HG03066 (cell line): ENCODE results near the gene CAPN8.

ENCODE experiments used
- ATAC-seq: cut with Tn5 transposase; IDR thresholded peaks from one replicate; pipeline ENCODE4 v1.9.1; 2021; ENCODE audit warnings: low read depth; ENCODE audit not compliant: unreplicated experiment

CAPN8 gene

DNA sequence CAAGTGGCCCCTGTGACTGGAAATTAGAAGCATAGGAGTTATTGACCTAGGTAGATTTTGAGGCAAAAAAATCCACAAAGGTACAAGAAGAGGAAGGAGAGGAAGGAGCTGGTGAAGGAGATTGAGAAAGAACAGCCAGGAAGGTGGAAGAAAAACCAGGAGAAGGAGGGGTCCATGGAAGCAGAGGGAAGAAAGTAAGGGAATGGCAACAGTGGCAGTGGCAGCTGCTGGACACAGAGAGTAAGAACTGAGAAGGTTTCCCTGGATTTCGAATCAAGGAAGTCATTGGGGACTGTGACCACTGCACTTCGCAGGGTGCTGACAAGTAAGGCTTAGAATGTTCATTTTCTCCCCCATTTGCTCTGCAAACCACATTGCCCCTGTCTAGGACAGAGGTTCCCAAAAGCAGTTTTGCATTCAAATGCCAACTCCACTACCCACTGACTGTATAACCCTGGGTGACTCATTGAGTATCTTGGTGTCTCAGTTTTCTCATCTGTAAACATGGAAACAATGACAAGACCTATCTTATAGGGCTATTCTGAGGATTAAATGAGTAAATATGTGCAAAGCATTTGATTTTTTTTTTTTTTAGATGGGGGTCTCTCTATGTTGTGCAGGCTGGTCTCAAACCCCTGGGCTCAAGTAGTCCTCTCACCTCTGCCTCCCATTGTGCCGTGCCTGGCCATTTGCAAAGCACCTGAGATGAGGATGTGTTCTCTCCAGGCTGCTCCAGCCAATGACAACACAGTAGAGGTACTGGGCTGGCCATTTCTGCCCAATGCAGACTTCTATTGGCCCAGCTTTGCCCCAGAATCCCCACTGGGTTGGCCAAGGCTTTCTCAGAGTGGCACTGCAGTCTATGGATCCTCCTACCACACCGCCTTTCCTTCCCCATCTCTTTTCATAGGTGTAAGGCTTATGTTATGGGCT, 37.5 kb upstream of the CAPN8 start:
- ATAC-seq = no peak

DNA sequence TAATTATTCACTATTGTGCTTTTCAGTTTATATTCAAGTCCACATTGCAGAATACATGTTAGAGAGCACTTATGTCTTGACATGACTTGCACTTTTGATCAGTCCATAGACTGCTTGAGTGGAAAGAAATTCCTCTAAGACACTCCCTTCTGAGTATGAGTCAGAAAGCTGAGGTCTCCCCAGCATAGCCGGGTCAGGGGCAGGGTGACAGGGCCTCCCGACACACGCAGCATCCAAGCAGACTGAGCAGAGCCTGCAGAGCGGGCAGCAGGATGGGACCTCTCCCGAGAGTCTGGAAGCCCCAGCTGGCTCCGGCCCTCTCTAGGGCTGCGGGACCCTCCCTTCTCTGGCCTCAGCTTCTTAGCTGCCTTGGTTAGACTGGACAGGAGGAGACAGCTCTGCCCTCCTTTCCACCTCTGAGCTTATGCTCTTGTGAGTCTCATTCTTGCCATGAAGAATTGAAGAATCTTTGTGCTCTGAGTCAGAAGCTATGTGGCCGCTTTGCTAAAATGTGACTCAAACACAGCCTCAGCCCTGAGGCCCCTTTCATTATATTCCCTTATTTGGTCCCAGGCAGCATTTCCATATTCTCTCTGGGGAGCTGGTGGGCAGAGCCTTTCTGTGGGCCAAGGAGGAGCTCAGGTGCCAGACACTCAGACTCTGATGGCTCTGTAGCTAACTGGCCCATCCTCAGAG, 35.6 kb upstream of the CAPN8 start:
- ATAC-seq = no peak

DNA sequence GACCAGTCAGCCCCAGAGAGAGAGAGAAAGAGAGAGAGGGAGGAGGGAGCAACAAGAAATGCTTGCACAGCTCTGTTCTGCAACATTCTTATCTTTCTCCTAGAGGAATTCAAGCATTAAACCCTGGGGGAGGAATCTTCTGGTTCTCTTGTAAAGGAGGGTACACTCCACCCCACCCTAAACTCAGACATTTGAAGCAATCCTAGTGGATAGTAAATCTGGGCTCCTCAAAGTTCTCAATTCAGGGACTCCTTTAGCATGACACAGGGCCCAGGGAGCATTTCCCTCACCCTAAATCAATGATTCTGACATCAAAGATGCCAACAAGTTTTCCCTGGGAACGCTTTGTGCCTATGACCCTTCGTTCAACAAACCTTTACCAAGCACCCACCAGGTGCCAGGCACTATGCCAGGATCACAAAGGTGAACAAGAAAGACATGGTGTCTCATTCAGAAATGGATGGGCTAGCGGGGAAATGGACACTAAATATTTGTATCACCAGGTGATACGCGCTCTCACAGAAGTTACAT, 35.0 kb upstream of the CAPN8 start:
- no peak for ATAC-seq

DNA sequence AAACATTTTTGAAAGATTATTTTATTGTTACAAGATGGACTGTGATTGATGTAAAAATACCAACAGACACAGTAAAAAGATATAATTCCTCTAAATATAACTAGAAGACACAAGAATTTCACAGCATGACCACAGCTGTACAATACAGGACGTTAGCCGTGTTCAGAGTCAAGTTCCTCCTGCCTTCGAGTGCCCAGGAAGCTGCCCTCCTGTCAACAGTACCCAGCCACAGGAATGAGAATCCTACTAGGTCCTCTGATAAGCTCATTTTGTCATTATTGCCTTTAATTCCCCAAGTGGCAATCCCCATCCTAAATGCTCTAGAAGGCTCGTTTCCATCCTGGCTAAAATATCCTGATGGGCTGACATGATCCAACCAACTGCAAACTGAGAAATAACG, 30.4 kb upstream of the CAPN8 start:
- ATAC-seq = no peak

DNA sequence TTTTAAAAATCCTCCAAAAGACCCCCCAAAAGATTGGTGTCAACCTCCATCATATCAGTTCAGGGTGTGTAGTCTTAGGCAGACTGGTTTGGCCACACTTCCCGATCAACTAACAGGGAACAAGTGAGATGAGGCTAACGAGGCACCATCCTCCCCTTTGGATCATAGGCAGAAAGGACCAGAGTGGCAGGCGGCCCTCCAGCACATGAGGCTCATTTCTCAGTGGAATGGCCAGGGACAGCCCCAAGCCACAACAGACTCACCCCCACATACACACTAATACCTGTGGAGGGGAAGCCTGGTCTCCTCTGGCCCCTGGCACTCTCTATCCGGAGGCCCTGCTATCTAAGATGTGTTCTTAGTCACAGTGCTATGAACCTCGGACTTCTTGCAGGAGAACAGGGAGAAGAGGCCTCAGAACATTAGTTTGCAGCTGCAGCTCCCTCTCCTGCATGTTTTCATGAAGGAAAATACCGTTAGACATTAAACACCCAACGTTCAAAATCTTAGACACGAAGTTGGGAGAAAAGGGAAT, 29.6 kb upstream of the CAPN8 start:
- ATAC-seq = no peak

DNA sequence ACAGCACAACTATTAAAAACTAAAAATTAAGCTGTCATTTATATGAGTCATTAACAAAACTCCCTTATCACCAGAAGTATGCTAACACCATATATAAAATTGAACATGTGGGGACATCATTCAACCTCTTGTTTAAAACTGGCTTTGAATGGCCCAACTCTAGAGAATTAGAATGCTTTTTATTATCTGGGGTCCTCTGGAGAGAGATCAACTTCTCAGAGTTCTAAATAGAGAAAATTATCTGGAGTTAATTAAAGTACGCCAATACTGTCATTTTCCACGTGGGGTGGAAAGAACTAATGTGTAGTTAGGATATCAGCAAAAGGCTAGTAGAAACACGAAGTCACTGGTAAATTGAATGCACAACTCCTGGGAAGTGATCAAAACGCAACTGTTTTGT, 25.6 kb upstream of the CAPN8 start:
- ATAC-seq = no peak

DNA sequence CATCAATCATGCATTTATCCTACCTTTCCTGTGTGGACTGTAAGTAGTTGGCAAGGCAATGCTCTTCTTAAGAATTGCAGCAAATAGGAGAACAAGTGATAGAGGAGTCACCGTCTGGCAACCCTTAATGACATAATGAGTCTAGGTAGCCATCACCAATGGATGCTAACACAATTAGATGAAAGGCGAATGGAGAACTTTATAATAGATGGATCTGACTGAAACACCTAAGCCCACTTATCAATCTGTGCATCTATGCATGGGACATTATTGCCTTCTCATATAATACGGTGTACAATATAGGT, 18.9 kb upstream of the CAPN8 start:
- ATAC-seq = no peak

DNA sequence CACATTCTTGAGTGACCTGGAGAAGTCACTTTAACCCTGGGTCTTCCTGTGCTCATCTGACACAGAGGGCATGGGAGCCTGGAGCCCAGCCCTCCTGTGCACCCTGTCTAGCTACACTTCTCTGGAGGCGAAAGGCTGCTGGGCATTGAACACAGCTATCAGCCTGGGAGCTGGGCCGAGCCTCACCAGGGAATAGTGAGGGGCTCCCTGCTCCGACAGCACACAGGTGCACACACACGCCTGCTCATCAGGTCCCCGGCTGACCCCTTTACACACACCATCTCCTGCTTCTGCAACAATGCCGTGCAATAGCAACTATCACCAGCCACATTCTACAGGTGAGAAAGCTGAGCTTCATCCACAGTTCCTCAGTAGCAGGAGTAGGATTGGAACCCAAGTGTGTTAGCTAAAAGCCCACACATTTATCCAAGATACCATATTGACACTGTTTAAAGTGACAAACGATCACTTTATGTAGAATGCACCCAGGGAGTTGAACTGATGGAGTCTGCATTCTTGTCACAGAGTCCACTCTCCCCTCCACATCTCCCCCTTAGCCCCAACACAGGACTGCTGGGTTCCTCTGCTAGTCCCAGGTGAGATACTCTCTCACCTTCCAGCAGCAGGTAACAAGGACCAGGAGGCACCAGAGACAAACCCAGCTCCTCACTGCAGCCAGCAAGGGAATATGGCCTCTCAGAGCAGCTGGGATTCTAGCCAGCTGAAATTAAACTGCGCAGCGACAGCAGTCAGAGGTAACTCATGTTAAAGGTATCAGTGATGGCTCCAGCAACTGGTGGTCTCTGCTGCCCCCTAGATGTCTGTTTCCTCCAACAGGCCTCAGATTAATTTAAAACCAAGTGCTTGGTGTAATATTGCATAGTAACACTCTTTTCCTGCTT, 18.3 kb upstream of the CAPN8 start:
- ATAC-seq = no peak

DNA sequence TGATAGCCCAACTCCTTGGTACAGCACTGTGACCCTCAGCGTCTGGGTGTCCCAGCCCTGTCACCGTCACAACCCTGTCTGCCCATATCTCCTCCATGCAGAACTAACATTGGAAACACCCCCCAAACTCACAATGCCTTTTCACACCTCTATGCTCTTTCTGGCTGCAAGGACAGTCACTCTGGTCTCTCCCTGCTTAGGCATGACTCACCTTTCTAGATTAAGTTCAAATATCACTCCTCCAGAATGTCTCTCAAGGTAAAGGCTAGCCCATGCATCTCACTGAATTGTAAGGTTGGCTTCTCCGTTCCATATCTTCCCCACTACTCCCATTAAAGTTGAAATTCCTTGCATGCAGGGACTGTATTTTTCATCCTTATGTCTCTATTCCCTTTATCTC, 17.0 kb upstream of the CAPN8 start:
- ATAC-seq = no peak

DNA sequence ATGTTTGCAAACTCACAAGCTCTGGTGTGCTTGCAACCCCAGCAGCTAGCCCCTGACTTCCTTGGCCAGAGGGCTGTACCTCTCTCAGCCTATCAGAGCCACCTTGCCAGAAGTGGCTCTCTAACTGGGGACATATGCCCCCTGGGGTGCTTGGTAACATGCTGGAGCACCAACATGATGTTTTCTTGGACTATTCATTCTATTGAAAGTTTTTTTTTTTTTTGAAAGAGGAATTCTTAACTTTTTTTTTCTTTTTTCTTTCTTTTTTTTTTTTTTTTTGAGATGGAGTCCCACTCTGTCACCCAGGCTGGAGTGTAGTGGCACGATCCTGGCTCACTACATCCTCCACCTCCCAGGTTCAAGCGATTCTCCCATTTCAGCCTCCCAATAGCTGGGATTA, 14.7 kb upstream of the CAPN8 start:
- no peak for ATAC-seq

DNA sequence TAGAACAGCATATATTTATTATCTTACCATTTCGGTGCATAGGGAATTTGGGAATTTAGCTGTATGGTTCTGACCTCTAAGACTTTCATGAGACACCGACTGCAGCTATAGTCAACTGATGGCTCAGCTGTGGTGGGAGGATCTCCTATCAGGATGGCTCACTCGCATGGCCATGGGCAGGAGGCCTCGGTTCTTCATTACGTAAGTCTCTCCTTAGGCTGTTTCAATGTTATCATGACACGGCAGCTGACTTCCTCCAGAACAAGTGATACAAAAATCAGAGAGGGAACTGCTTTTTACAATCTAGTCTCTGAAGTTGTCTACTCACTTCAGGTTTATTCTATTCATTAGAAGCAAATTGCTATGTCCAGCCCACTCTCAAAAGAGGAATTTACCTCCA, 13.3 kb upstream of the CAPN8 start:
- ATAC-seq = no peak

DNA sequence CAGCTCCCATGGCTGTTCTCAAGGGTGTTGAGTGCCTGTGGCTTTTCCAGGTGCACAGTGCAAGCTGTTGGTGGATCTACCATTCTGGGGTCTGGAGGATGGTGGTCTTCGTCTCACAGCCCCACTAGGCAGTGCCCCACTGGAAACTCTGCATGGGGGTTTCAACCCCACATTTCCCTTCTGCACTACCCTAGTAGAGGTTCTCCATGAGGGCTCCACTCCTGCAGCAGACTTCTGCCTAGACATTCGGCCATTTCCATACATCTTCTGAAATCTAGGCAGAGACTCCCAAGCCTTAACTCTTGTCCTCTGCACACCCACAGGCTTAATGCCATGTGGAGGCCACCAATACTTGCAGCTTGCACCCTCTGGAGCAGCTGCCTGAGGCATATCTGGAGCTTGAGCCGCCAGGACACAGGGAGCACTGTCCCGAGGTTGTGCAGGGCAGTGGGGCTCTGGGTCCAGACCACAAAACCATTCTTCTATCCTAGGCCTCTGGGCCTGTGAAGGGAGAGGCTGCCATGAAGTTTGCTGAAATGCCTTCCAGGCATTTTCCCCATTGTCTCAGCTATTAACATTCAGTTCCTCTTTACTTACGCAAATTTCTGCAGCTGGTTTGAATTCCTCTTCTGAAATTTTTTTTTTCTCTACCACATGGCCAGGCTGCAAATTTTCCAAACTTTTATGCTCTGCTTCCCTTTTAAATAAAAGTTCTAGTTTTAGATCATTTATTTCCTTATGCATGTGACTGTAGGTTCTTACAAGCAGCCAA, 8.8 kb upstream of the CAPN8 start:
- no peak for ATAC-seq

DNA sequence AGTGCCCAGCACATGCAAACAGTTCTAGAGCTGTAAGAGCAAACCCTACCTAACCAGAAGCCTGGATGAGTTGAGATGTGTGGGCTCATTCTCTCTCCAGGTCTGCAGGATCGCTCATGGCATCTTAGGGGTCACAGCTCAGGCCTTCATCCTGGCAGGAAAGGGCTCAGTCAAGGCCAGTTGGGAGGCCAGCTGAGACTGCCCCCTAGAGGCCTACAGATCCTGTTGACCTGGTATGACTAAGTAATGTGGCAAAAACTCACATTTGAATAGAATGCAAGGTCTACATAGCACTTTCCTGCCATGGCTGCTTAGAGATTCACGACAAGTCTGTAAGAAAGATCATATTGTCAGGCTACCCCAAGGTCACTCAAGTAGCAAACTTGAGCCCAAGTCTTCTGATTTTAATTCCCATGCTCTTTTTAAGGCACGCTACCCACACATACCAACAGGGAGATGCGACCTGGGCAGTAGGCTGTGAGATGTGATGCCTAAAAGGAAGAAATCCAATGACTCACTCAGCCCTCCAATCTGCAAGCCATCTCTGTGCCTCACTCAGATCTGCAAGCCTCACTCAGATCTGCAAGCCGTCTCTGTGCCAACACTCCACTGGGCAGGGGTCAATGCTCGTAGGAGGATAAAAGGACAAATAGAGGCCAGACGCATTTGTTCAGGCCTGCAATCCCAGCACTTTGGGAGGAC, 5.1 kb upstream of the CAPN8 start:
- ATAC-seq = no peak

DNA sequence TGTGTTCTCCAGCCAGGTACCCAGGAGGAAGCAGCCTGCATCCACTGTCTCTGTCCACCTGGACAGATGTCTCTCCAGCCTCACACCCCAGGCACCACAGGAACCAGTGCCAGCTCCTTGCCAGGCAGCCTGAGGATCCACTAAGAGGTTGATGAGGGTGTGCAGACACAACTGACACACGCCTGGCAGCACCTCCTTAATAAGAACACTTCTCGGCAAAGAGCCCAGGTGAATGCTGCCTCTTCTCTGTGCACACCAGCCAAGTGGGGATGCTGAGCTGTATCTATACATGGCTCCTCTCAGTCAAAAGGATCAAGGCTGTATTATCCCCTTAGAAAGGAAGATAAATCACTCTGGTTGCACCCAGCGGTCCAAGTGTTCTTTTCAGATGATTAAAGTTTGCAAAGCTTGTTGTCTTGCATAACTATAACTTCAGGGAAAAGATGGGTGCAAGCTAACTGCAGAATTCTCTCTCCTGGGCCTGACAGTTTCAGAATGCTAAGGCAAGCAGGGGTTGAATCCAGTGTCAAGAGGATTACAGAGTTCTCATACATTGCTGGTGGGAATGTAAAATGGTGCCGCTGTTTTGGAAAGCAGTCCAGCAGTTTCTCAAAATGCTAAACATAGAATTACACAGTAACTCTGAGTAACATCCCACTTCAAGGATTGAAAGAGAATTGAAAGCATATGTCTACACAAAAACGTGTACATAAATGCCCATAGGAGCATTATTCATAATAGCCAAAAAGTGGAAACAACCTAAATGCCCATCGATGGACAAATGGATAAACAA, 3.7 kb upstream of the CAPN8 start:
- ATAC-seq = no peak

DNA sequence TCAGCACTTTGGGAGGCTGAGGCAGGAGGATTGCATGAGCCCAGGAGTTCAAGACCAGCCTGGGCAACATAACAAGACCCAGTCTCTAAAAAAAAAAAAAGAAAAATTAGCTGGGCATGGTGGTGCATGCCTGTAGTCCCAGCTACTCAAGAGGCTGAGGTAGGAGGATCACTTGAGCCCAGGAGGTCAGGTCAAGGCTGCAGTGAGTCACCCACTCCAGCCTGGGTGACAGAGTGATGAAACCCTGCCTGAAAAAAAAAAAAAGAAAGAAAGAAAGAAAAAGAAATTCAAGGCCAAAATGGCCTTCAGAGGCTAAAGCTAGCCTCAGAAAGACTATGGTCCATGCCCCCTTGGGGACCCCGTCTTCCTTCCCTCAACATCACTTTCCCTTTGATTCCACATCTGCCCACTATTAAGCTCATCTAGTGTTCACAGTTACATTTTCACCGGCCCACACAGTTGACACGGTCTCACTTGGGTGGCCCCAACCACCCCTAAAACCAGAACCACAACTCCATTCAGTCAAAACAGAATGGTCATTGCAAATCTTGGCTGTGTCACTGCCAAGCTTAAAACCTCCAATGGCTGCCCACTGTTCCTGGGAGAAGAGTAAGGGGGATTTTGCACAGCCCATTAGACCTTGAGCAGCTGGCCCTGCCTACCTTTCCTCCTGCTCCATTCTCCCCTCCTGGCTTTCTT, 2.1 kb upstream of the CAPN8 start:
- no peak for ATAC-seq

DNA sequence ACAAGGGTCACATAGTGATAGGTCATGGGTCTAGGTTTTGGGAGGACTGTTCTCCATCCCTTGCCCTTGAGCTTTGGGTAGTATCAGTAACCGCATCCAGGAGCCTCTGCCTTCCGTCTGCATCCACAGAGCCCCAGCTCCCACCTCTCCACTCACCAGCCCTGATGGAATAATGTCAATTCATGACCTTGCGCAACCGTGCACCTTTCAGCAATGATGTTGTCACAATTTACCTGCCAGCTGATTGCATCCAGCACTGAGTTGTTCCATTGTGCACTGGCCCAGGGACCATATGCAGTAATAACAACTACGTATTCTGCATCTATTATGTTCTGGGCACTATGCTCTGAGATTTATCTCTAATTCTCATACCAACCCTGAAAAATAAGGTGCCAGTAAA, 1.4 kb downstream of the CAPN8 start:
- no peak for ATAC-seq

DNA sequence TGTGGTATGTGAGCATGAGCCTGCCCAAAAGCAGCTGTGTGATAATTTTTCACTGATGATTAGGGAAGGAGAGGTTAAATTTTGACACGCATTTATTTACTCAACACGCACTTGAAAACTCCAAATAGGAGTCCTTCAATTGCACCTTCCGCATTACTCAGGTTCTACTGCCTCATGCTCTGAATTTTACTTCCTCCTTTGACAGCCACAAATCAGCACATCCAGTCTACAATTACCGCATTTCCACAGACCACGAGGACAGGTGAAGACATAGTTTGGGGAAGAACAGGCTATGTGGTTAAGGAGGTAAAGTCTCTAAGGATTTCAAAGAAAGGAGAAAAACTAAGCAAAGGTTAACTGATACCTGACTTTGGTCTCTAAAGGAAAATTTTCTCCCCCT, 2.6 kb downstream of the CAPN8 start:
- ATAC-seq = no peak

DNA sequence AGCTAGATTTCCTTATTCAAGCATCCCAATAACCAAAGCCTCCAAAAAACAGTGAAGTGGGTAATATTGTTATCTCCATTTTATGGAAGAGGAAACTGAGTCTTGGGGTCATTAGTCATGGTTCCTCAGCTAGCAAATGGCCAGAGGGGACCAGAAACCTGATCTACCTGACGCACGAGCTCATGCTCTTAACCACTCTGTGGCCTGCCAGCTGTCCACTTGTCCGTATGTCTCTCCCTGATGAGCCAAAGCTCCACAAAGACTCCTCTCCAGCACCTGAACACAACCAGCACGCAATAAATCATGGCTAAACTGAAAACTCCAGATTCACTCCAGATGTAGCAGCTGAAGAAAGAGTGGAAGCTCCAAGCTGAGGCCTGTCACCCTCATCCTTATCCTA, 5.8 kb downstream of the CAPN8 start:
- no peak for ATAC-seq
